ENCODE results near the gene DDB1.
"Not testable (repeated sequence)": the region's sequence is repeated elsewhere in the genome, so short reads cannot be mapped to it uniquely, and the experiment has no call there.

The DDB1 gene

GRCh38 chr11:61272731-61273130 is 60.2 kb downstream of the DDB1 start:
- no peak for DNase-seq (ENCODE audit: low read depth in 1 of 2, low spot score in 1 of 2)

GRCh38 chr11:61270354-61271076 is 62.4 kb downstream of the DDB1 start:
- DNase-seq (ENCODE audit: low read depth in 1 of 2, low spot score in 1 of 2), result no peak

GRCh38 chr11:61268588-61269250 is 64.2 kb downstream of the DDB1 start:
- DNase-seq (ENCODE audit: low read depth in 1 of 2, low spot score in 1 of 2), result no peak

GRCh38 chr11:61267437-61267841 is 65.5 kb downstream of the DDB1 start:
- DNase-seq (ENCODE audit: low read depth in 1 of 2, low spot score in 1 of 2), result no peak

- DNase-seq (ENCODE audit: low read depth in 1 of 2, low spot score in 1 of 2), result no peak
These were observed 66.3 kb downstream of the DDB1 start for GRCh38 chr11:61266602-61267001.

GRCh38 chr11:61265357-61265756 is 67.5 kb downstream of the DDB1 start:
- no peak for DNase-seq (ENCODE audit: low read depth in 1 of 2, low spot score in 1 of 2)

GRCh38 chr11:61264795-61265194 is 68.1 kb downstream of the DDB1 start:
- DNase-seq (ENCODE audit: low read depth in 1 of 2, low spot score in 1 of 2), result no peak

GRCh38 chr11:61264371-61264770 is 68.5 kb downstream of the DDB1 start:
- DNase-seq (ENCODE audit: low read depth in 1 of 2, low spot score in 1 of 2), result no peak

GRCh38 chr11:61259363-61259762 is 73.5 kb downstream of the DDB1 start:
- DNase-seq (ENCODE audit: low read depth in 1 of 2, low spot score in 1 of 2), result no peak

GRCh38 chr11:61258546-61258945 is 74.4 kb downstream of the DDB1 start:
- DNase-seq (ENCODE audit: low read depth in 1 of 2, low spot score in 1 of 2), result no peak

- DNase-seq (ENCODE audit: low read depth in 1 of 2, low spot score in 1 of 2), result no peak
These were observed 76.0 kb downstream of the DDB1 start for GRCh38 chr11:61256710-61257482.

- peak; percentile 18 to 41 for DNase-seq (ENCODE audit: low read depth in 1 of 2, low spot score in 1 of 2)
These were observed 78.4 kb downstream of the DDB1 start for GRCh38 chr11:61254403-61255025.

GRCh38 chr11:61252332-61252731 is 80.6 kb downstream of the DDB1 start:
- not testable (repeated sequence) for DNase-seq (ENCODE audit: low read depth in 1 of 2, low spot score in 1 of 2)

- DNase-seq (ENCODE audit: low read depth in 1 of 2, low spot score in 1 of 2), result not testable (repeated sequence)
These were observed 81.8 kb downstream of the DDB1 start for GRCh38 chr11:61250796-61251765.
